GM23248 (cell line): ENCODE measurements around the gene GABRG3.

Source experiments
- EZH2 ChIP-seq: fragments of 200-600 bp; sonication (generic); IDR thresholded peaks from 2 replicates; pipeline ENCODE4 v1.6.1; 2018; ENCODE audit warnings: antibody characterized with exemption, mild to moderate bottlenecking; ENCODE audit not compliant: insufficient read depth, poor library complexity, severe bottlenecking
- EZH2phosphoT487 ChIP-seq: fragments of 200-600 bp; sonication (generic); IDR thresholded peaks from 2 replicates; pipeline ENCODE4 v1.6.1; 2018; ENCODE audit warnings: antibody characterized with exemption, moderate library complexity, mild to moderate bottlenecking, low read depth; ENCODE audit not compliant: insufficient read depth

DNA sequence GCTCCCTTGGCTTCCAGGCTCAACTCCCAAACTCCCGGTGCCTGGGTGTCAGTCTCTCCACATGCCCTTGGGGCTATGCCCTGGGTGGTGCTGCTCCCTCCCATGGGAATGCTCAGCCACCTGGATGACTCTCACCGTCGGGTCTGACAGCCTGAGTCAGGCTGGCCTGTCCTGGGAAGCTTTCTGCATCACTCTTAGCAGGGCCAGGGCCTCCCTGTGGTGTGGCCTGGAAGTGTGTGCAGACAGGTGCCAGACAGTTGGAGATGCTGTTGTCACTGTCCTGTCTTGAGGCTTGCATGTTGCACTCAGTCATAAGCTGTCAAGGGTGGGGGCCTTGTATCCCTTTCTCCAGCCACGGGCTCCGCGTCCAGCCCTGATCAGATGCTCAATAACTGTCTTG lies 71.7 kb downstream of the GABRG3 start:
- TF ChIP-seq EZH2phosphoT487 (no peak), EZH2 (no peak)
